ENCODE data around the gene CASP9. TPM values are rescaled to one million over a fixed set of nuclear protein-coding genes. Genes with fewer than 3 reads are reported as not detected.
A peak's percentile ranks its signal among the peaks of the same experiment; 100 is the strongest.

CASP9 gene
- total RNA-seq, 1 experiment from 2014 or later: 13.5 TPM

- TF ChIP-seq, protein P1, sequence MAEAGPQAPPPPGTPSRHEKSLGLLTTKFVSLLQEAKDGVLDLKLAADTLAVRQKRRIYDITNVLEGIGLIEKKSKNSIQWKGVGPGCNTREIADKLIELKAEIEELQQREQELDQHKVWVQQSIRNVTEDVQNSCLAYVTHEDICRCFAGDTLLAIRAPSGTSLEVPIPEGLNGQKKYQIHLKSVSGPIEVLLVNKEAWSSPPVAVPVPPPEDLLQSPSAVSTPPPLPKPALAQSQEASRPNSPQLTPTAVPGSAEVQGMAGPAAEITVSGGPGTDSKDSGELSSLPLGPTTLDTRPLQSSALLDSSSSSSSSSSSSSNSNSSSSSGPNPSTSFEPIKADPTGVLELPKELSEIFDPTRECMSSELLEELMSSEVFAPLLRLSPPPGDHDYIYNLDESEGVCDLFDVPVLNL (CRISPR knock-in tag; IDR thresholded peaks at IDR 0.05; ENCODE audit: borderline replicate concordance, low read depth): no peak
- TF ChIP-seq TP53 (CRISPR knock-in tag; IDR thresholded peaks at IDR 0.05): no peak
- no peak for TF ChIP-seq KAT7 (CRISPR knock-in tag; IDR thresholded peaks at IDR 0.05; ENCODE audit: borderline replicate concordance)
Observed at GRCh38 chr1:15541231-15541792, 17.3 kb upstream of the CASP9 start (continued).

- DNase-seq (ENCODE audit: low spot score) (no peak), ATAC-seq (no peak)
- H3K9me3 Mint-ChIP-seq: no peaks in the 10 kb centered on the region
- TF ChIP-seq ZNF232 (CRISPR knock-in tag; IDR thresholded peaks at IDR 0.05) (no peak), ATF1 (CRISPR knock-in tag; IDR thresholded peaks at IDR 0.05) (no peak), PRRX2 (CRISPR knock-in tag; IDR thresholded peaks at IDR 0.05) (no peak), ZNF416 (CRISPR knock-in tag; IDR thresholded peaks at IDR 0.05) (no peak), IRF2 (CRISPR knock-in tag; IDR thresholded peaks at IDR 0.05; ENCODE audit: borderline replicate concordance, low read depth) (no peak)
- TF ChIP-seq, protein P2, sequence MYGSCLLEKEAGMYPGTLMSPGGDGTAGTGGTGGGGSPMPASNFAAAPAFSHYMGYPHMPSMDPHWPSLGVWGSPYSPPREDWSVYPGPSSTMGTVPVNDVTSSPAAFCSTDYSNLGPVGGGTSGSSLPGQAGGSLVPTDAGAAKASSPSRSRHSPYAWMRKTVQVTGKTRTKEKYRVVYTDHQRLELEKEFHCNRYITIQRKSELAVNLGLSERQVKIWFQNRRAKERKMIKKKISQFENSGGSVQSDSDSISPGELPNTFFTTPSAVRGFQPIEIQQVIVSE (CRISPR knock-in tag; IDR thresholded peaks at IDR 0.05; ENCODE audit: borderline replicate concordance): no peak
- H3K4me1 Mint-ChIP-seq: no peaks in the 10 kb centered on the region
- H3K27me3 Mint-ChIP-seq (ENCODE audit: low read depth): no peaks in the 10 kb centered on the region
- POLR2A ChIA-PET: no interaction called here
- CTCF ChIA-PET: no interaction called here
- peaks cover 27% of the 10 kb centered on the region for H3K36me3 Mint-ChIP-seq
- H3K4me3 Mint-ChIP-seq: no peak overlapping the region
- peak overlapping the region; percentile 77; the same call in 1 of the 2 replicates for H3K27ac Mint-ChIP-seq
Observed at GRCh38 chr1:15540186-15540585, 16.2 kb upstream of the CASP9 start.

DNA sequence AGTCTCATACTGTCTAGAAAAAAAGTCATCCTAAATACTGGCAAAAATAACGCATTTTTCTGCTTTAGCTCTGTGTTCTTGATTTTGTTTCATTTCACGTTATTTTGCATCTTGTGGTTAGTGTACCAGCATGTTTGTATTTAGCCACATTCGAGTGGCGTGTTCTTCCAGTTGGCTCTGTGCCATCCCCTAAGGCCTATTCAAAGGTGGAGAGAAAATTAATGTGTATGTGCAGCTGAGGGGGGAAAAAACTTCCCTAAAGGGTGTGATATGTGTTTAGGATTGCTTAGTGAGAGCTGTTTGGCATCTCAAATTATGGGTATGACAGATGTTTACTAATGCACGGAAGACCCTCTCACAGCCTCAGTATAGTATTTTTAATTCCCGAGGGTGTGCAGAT lies 14.8 kb upstream of the CASP9 start:
- ATAC-seq: no peak
- DNase-seq (ENCODE audit: low spot score): no peak
- Mint-ChIP-seq H3K27ac (peak overlapping the region; percentile 71; the same call in 1 of the 2 replicates), H3K4me1 (no peaks in the 10 kb centered on the region), H3K4me3 (no peak overlapping the region), H3K27me3 (ENCODE audit: low read depth) (no peaks in the 10 kb centered on the region), H3K9me3 (no peaks in the 10 kb centered on the region), H3K36me3 (peaks cover 25% of the 10 kb centered on the region)
- POLR2A ChIA-PET: interaction anchor here (0.6 kb wide), 1 partner anchor 34 kb away, joined by 3 read pairs; no protein-coding TSS in a partner anchor
- CTCF ChIA-PET: no interaction called here
- TF ChIP-seq, protein P3, sequence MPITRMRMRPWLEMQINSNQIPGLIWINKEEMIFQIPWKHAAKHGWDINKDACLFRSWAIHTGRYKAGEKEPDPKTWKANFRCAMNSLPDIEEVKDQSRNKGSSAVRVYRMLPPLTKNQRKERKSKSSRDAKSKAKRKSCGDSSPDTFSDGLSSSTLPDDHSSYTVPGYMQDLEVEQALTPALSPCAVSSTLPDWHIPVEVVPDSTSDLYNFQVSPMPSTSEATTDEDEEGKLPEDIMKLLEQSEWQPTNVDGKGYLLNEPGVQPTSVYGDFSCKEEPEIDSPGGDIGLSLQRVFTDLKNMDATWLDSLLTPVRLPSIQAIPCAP (CRISPR knock-in tag; IDR thresholded peaks at IDR 0.05): no peak
- TF ChIP-seq TEAD1 (CRISPR knock-in tag; IDR thresholded peaks at IDR 0.05) (no peak), CREB1 (CRISPR knock-in tag; IDR thresholded peaks at IDR 0.05) (no peak), MAX (CRISPR knock-in tag; IDR thresholded peaks at IDR 0.05) (no peak), ZNF317 (CRISPR knock-in tag; IDR thresholded peaks at IDR 0.05; ENCODE audit: borderline replicate concordance, low read depth) (no peak), FOXP1 (CRISPR knock-in tag; IDR thresholded peaks at IDR 0.05; ENCODE audit: borderline replicate concordance) (no peak), ZNF423 (CRISPR knock-in tag; IDR thresholded peaks at IDR 0.05) (no peak), ATF6 (CRISPR knock-in tag; IDR thresholded peaks at IDR 0.05) (no peak), ESRRA (CRISPR knock-in tag; IDR thresholded peaks at IDR 0.05; ENCODE audit: borderline replicate concordance) (no peak), ZNF281 (CRISPR knock-in tag; IDR thresholded peaks at IDR 0.05) (no peak), ZNF671 (CRISPR knock-in tag; IDR thresholded peaks at IDR 0.05) (no peak)
- TF ChIP-seq, protein P4, sequence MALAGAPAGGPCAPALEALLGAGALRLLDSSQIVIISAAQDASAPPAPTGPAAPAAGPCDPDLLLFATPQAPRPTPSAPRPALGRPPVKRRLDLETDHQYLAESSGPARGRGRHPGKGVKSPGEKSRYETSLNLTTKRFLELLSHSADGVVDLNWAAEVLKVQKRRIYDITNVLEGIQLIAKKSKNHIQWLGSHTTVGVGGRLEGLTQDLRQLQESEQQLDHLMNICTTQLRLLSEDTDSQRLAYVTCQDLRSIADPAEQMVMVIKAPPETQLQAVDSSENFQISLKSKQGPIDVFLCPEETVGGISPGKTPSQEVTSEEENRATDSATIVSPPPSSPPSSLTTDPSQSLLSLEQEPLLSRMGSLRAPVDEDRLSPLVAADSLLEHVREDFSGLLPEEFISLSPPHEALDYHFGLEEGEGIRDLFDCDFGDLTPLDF (CRISPR knock-in tag; IDR thresholded peaks at IDR 0.05): no peak
